Mucosa of descending colon (tissue), 3 donors: ENCODE measurements around the gene CDKL1. TPM values are rescaled to one million over a fixed set of nuclear protein-coding genes. Genes with fewer than 3 reads are reported as not detected.

Source experiments
- ATAC-seq: fragments of 200-7000 bp; cut with Tn5 transposase; one replicate; pipeline ENCODE4 v1.9.1; 2020; ENCODE audit warnings: mild to moderate bottlenecking, moderate library complexity
- DNase-seq, 3 donors: peaks; one replicate each; pipeline ENCODE4 v3.0.0-alpha.2; 2020
- H3K36me3 ChIP-seq: fragments of 200-600 bp; one replicate; pipeline ENCODE4 v1.8.0; 2021; ENCODE audit warnings: low read depth, mild to moderate bottlenecking
- H3K4me1 ChIP-seq: fragments of 200-600 bp; one replicate; pipeline ENCODE4 v1.8.0; 2021; ENCODE audit warnings: low read depth, mild to moderate bottlenecking
- H3K4me3 ChIP-seq: fragments of 200-600 bp; one replicate; pipeline ENCODE4 v1.8.0; 2021; ENCODE audit warnings: mild to moderate bottlenecking
- H3K9me3 ChIP-seq: fragments of 200-600 bp; one replicate; pipeline ENCODE4 v1.8.0; 2021; ENCODE audit warnings: mild to moderate bottlenecking
- intact Hi-C, 2 donors: fragments of 100-400 bp; cut with DNase I in 1 of 2; cut with micrococcal nuclease in 1 of 2; formaldehyde crosslinking; loops; one replicate each; pipeline versions ENCODE4 v1.11.0 to v1.11.1; 2022; cut with DNase I, micrococcal nuclease
- total RNA-seq, 3 donors: library from RNA; stranded (reverse); fragmentation: NEBNext Ultra II Directional in 2 of 3; extraction: Animal tissue kit (Norgen Biotek cat#: 25700) in 2 of 3; gene quantifications; one replicate each; pipeline versions ENCODE4 v1.2.1 to v1.2.4, GENCODE V29; 2021 to 2023
- TF ChIP-seq, protein P1 (sequence below): fragments of 200-600 bp; IDR thresholded peaks from one replicate; pipeline ENCODE4 v1.8.0; 2022; ENCODE audit warnings: antibody characterized with exemption, mild to moderate bottlenecking
- donor health status: DM: no; HTN: no; CAD: no; lungs with moderate emphysema.
- donor health status: DM: no; HTN: no; CAD: no.
- donor health status: DM: no; HTN: yes; CAD: no.

Gene CDKL1
- total RNA-seq, 3 donors from 2014 or later, result 31.0 to 70.4 (median 53.5) TPM

DNA sequence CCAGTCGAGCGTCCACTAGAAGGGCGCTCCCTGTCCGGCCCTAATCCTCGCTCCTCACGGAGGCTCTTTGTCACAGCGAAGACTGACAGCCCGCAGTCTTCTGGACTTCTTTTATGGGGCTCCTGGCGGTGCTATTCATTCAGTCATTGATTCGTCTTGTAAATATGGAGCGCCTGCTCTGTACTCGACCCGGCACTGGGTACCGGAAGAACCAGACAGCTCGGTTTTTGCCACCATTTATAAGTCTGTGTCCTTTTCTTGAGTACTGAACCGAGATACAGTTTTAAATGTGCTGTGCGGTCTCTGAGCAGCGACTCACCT lies 84.0 kb downstream of the CDKL1 start:
- ATAC-seq (peak; percentile 50), DNase-seq (no peak)
- TF ChIP-seq, protein P1, sequence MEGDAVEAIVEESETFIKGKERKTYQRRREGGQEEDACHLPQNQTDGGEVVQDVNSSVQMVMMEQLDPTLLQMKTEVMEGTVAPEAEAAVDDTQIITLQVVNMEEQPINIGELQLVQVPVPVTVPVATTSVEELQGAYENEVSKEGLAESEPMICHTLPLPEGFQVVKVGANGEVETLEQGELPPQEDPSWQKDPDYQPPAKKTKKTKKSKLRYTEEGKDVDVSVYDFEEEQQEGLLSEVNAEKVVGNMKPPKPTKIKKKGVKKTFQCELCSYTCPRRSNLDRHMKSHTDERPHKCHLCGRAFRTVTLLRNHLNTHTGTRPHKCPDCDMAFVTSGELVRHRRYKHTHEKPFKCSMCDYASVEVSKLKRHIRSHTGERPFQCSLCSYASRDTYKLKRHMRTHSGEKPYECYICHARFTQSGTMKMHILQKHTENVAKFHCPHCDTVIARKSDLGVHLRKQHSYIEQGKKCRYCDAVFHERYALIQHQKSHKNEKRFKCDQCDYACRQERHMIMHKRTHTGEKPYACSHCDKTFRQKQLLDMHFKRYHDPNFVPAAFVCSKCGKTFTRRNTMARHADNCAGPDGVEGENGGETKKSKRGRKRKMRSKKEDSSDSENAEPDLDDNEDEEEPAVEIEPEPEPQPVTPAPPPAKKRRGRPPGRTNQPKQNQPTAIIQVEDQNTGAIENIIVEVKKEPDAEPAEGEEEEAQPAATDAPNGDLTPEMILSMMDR, result no peak
- H3K36me3 ChIP-seq, result no peaks in the 10 kb centered on the region
- peak overlapping the region; percentile 56 for H3K4me3 ChIP-seq
- H3K4me1 ChIP-seq, result peaks cover 7% of the 10 kb centered on the region
- H3K9me3 ChIP-seq, result no peaks in the 10 kb centered on the region
- intact Hi-C loops, result loop anchor here in 1 of 2 donors (10.0 kb wide), 1 partner anchor 82 kb away; the partner anchor contains the start of gene CDKL1

DNA sequence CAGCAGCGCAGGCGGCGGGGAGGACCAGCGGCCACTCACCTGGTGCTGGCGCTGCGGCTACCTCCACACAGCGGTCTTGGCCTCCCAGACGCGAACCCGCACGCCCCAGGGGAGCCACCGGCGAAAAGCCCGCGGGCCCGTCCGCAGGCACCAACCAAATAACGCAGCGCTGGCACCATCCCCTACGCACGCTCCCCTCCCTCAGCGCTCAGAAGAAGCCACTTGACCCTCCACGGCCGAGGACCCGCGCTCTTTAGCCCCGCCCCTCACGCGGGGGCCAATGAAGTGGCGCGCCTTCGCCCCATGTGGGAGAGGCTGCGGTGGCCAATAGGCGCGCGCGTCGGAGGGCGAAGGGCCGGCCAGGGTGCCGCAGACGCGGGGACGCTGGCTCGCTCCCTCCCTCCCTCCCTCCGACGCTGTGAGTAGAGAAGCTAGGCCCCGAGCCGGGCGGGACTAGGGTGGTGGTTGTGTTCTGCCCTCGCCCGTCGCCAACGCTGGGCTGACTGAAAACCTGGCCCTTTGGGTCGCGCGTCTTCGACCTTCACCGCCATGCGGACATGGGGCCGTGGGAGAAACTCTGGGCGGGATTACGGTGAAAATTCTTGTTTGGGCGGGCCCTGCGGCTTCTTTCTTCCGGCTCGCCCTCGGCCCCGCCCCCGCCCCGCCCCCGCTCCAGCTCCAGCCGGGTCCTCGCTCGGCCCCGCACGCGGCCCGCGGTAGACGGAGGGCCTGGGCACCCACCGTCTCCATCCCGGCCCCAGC lies 84.5 kb downstream of the CDKL1 start, which contains the start of the genes DMAC2L and L2HGDH:
TSS of gene DMAC2L (plus strand) at position 353 of the 762 bp plus-strand sequence. CDS start 9,164 bp downstream, outside the sequence.
TSS of gene L2HGDH (minus strand) at position 258 of the 762 bp plus-strand sequence. CDS start at position 179, 79 bp downstream.
- H3K36me3 ChIP-seq, result no peaks in the 10 kb centered on the region
- H3K4me3 ChIP-seq, result peak within 1 kb of the TSS; percentile 56
- intact Hi-C loops, result loop anchor here in 1 of 2 donors (10.0 kb wide), 1 partner anchor 83 kb away; the partner anchor contains the start of gene CDKL1
- peaks cover 7% of the 10 kb centered on the region for H3K4me1 ChIP-seq
- TF ChIP-seq, protein P1, result peak; percentile 56
- DNase-seq (peak; percentile 94 to 96 (median 95)), ATAC-seq (peak; percentile 97)
- no peaks in the 10 kb centered on the region for H3K9me3 ChIP-seq

DNA sequence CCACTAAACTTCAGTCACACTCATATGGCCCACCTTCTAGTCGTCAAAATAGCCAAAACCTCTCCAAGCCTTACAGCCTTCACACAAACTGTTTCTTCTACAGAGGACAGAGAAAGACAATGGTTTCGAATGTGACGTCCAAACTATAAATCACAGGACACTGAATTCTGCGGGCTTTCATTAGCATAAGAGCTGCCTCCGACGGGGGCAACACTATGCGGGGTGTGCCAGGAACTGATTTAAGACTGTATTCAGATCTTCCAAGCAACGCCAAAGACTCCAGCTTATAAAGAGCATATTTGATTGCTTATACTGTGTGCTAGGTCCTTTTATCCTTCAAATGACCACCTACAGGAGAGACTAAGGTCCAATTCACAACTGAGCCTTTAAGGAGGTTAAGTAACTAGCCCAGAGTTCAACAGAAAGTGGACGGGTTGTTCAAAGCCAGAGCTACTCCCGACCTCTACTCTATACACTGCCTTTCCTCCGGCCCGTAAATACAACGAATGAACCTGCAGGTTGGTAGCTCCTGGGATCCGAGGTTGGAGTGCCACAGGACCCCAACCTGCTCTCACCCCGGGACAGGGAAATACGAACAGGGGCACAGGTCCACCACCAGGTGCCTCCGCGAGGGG lies 85.2 kb downstream of the CDKL1 start:
- Histone ChIP-seq H3K4me3 (peak overlapping the region; percentile 56), H3K9me3 (no peaks in the 10 kb centered on the region), H3K4me1 (peaks cover 7% of the 10 kb centered on the region), H3K36me3 (no peaks in the 10 kb centered on the region)
- intact Hi-C loops, result loop anchor here in 1 of 2 donors (10.0 kb wide), 1 partner anchor 83 kb away; the partner anchor contains the start of gene CDKL1
- DNase-seq (peak in 1 of 3 donors; percentile 16), ATAC-seq (no peak)
- TF ChIP-seq, protein P1, result no peak

DNA sequence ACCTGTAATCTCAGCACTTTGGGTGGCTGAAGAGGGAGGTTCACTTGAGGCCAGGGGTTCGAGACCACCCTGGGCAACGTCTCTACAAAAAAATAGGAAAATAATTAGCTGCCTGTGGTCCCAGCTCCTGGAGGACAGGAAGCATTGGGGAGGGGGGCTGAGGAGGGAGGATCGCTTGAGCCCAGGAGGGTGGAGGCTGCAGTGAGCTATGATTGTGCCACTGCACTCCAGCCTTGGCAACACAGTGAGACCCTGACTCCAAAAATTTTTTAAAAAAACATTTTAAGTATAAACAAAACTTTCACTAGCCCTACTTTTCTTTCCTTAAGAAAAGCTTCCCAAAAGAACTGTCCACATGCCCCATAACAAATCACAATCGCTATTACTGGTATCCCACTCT lies 86.2 kb downstream of the CDKL1 start:
- ATAC-seq (no peak), DNase-seq (no peak)
- TF ChIP-seq, protein P1, result no peak
- no peaks in the 10 kb centered on the region for H3K36me3 ChIP-seq
- no peaks in the 10 kb centered on the region for H3K9me3 ChIP-seq
- H3K4me3 ChIP-seq, result no peak overlapping the region
- peaks cover 7% of the 10 kb centered on the region for H3K4me1 ChIP-seq
- intact Hi-C loops, result loop anchor here in 1 of 2 donors (10.0 kb wide), 1 partner anchor 84 kb away; the partner anchor contains the start of gene CDKL1

DNA sequence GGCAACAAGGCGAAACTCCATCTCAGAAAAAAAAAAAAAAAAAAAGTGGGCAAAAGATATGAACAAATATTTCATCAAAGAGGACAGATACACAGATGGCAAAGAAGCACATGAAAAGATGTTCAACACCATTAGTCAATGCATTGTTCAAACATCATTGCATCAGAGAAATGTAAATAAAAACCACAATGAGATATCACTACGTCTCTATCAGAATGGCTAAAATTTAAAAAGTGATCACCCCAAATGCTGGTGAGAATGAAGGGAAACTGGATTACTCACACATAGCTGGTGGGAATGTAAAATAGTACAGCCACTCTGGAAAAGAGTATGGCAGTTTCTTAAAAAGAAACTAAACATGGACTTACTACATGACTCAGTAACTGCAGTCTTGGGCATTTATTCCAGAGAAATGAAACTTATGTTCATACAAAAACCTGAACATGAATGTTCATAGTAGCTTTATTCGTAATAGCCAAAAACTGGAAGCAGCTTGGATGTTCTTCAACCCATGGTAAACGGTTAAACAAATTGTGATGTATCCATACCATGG lies 88.2 kb downstream of the CDKL1 start:
- no peaks in the 10 kb centered on the region for H3K36me3 ChIP-seq
- H3K4me1 ChIP-seq, result peaks cover 7% of the 10 kb centered on the region
- H3K9me3 ChIP-seq, result no peaks in the 10 kb centered on the region
- intact Hi-C loops, result no loop called here
- DNase-seq, result no peak
- TF ChIP-seq, protein P1, result no peak
- H3K4me3 ChIP-seq, result no peak overlapping the region
- no peak for ATAC-seq
